ENCODE data around the gene EPHB3. TPM values are rescaled to one million over a fixed set of nuclear protein-coding genes. Genes with fewer than 3 reads are reported as not detected.

Gene EPHB3
- 57.7 and 65.0 TPM in 2 replicates for total RNA-seq (ENCODE audit: low replicate concordance)
- long read RNA-seq, partial matches to known transcripts, result 10 of 11 reads
- long read RNA-seq, other reads (novel, unspliced or antisense), result 1 of 11 reads

GRCh38 chr3:184561061-184561912 lies at the start of gene EPHB3:
Gene EPHB3 (plus strand): TSS chr3:184561785. CDS start chr3:184562236, 451 bp downstream.
- H3K4me1 Mint-ChIP-seq (ENCODE audit: unreplicated experiment), result peaks cover 43% of the 10 kb centered on the region
- peak within 1 kb of the TSS; percentile 4 for H3K27ac Mint-ChIP-seq
- peaks cover 34% of the 10 kb centered on the region for H3K27me3 Mint-ChIP-seq

GRCh38 chr3:184512621-184513020 lies 49.0 kb upstream of the EPHB3 start:
- Mint-ChIP-seq H3K4me1 (ENCODE audit: unreplicated experiment) (peaks cover 7% of the 10 kb centered on the region), H3K27me3 (peaks cover 85% of the 10 kb centered on the region), H3K36me3 (peaks cover 7% of the 10 kb centered on the region), H3K27ac (no peak overlapping the region), H3K4me3 (peak overlapping the region; percentile 72), H3K9me3 (peaks cover 7% of the 10 kb centered on the region)
- DNase-seq (ENCODE audit: extremely low spot score, unreplicated experiment), result no peak
- no peak for TF ChIP-seq CTCF (conservative IDR thresholded peaks at IDR 0.05)

More at GRCh38 chr3:184561061-184561912, at the start of gene EPHB3:
- DNase-seq (ENCODE audit: extremely low spot score, unreplicated experiment), result peak; percentile 100
- H3K9me3 Mint-ChIP-seq, result no peaks in the 10 kb centered on the region
- H3K36me3 Mint-ChIP-seq, result no peaks in the 10 kb centered on the region
- H3K4me3 Mint-ChIP-seq, result peak within 1 kb of the TSS; percentile 97
- peak; percentile 100 for TF ChIP-seq CTCF (conservative IDR thresholded peaks at IDR 0.05)

GRCh38 chr3:184513276-184514170 lies 48.1 kb upstream of the EPHB3 start:
- Mint-ChIP-seq H3K27me3 (peaks cover 84% of the 10 kb centered on the region), H3K9me3 (peaks cover 7% of the 10 kb centered on the region), H3K4me3 (peak overlapping the region; percentile 72), H3K4me1 (ENCODE audit: unreplicated experiment) (peaks cover 7% of the 10 kb centered on the region), H3K36me3 (peaks cover 7% of the 10 kb centered on the region), H3K27ac (no peak overlapping the region)
- peak; percentile 90 for DNase-seq (ENCODE audit: extremely low spot score, unreplicated experiment)
- peak; percentile 95 for TF ChIP-seq CTCF (conservative IDR thresholded peaks at IDR 0.05)

- peak overlapping the region; percentile 72 for H3K4me3 Mint-ChIP-seq
- TF ChIP-seq CTCF (conservative IDR thresholded peaks at IDR 0.05), result no peak
- H3K36me3 Mint-ChIP-seq, result peaks cover 7% of the 10 kb centered on the region
- H3K27ac Mint-ChIP-seq, result no peak overlapping the region
- peaks cover 7% of the 10 kb centered on the region for H3K9me3 Mint-ChIP-seq
- peaks cover 90% of the 10 kb centered on the region for H3K27me3 Mint-ChIP-seq
- DNase-seq (ENCODE audit: extremely low spot score, unreplicated experiment), result no peak
- H3K4me1 Mint-ChIP-seq (ENCODE audit: unreplicated experiment), result peaks cover 7% of the 10 kb centered on the region
These were observed 47.5 kb upstream of the EPHB3 start for GRCh38 chr3:184514171-184514490.

GRCh38 chr3:184523825-184524615 lies 37.6 kb upstream of the EPHB3 start:
- Mint-ChIP-seq H3K36me3 (no peaks in the 10 kb centered on the region), H3K27me3 (peaks cover 67% of the 10 kb centered on the region), H3K4me1 (ENCODE audit: unreplicated experiment) (peaks cover 10% of the 10 kb centered on the region), H3K27ac (peak overlapping the region; percentile 56), H3K4me3 (peak overlapping the region; percentile 63), H3K9me3 (no peaks in the 10 kb centered on the region)
- TF ChIP-seq CTCF (conservative IDR thresholded peaks at IDR 0.05), result no peak
- no peak for DNase-seq (ENCODE audit: extremely low spot score, unreplicated experiment)

All from type B pancreatic cell (in vitro differentiated cells).